ENCODE data around the gene VRK3.
A peak's percentile ranks its signal among the peaks of the same experiment; 100 is the strongest.
"Not testable (repeated sequence)": the region's sequence is repeated elsewhere in the genome, so short reads cannot be mapped to it uniquely, and the experiment has no call there.

Gene VRK3

DNA sequence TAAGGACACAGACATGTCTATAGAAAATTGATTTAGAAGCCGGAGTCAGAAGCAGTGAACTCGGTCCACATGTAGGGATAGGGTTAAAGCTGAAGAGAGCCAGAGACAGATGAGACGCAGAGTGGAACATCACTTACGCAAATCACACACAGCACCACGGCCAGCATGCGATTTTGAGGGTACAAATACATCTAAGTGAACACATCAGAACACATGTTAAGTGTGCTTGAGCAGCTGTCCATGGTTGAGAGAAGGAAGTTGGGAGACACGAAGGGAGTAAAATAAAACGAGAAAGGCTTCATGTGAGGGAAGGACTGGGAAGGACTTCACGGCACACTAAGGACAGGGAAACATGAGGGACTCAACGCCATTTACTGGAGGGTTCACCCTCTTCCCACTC is 38.8 kb downstream of the VRK3 start:
- DNase-seq, result no peak

DNA sequence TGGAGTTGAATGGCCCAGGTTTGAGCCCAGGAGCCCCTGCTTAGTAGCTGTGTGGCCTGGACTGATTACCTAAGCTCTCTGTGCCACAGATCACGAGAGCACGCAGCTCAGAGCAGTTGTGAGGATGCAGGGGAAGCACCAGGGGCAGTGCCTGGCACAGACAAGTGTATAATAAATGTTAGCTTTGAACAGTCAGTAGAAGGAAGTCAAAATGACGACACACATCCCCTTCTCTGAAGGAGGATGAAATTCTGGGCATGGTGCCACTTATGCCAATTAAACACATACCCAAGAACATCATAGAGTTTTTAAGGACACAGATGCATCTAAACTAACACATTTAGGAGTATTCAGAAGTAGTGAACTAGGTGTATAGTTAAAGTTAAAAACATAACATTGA is 39.3 kb downstream of the VRK3 start:
- no peak for DNase-seq

DNA sequence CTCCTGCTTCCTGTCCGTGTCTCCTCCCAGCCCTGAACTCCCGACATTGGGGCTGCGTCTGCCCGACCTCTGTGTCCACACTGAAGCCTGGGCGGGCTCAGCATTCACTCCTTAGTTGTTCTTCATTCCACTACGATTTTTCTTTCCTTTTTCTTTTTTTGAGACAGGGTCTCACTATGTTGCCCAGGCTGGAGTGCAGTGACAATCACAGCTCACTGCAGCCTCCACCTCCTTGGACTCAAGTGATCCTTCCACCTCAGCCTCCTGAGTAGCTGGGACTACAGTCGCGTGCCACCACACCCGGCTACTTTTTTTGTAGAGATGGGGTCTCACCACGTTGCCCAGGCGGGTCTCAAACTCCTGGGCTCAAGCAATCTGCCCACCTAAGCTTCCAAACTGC is 40.7 kb downstream of the VRK3 start:
- DNase-seq, result no peak

DNA sequence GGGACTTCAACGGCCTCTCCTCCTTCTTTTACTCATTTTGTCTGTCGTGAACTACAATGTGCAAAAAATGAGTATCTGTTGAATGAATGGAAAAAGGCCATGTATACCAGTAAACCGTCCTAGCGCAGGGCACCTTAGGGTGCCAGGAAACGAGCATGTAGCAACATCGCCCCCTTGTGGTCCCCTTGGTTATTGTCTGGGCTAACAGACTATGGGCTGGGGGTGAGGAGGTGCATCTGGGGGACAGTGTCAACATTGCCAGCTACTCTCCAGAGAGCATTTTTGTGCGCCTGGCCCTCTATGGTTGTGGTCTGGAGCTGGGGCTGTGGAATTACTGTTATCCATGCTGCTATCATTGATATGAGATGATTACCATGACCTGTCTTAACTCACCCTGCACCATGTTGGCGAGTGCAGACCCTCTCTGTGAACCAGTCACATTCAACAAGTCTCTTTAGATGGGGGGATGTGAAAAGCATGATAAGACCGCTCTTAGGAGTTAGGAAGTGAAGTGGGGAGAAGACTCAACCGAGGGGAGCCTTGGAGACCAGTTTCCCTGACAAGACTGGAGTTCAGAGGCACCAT is 41.4 kb downstream of the VRK3 start:
- peak; percentile 78 for DNase-seq

DNA sequence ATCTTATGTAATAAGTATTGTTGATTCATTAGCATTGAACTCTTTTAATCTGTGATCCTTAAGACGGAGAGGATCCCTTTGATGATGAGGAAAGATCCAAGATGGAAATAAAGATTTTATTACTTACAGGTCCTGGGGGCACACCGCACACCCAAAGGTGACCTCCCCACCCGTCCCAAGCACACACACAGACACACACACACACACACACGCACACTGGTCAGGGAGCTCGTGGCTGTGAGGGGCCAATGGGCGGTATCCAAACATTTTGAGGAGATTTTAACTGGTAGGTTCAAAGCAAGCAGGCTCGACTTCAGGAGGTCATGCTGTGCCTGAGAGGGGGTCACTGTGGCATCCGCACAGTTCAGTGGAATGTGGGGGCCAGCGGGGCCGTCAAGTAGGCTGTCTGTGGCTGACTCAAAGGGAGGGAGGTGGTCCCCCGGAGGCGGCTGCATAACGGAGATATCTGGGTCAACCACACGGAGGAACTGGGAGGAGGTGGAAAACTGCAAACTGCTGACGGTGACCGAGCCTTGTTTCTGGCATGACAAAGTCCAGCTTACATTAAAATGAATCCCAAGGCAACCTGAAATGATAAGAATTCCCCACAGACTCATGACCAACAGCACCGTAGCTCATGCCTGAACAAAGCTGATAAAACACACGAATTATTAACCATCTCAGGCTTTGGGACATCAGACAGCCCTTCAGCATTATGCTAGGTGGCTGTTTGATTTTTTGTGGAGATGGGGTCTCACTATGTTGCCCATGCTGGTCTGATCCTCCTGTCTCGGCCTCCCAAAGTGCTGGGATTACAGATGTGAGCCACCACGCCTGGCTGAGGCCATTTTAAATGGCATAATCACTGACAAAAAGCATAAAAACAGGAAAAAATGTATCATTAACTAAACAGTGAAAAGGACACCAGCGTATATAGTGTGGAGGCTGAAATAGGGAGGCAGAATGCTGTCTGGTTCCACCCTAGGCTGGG is 43.3 kb downstream of the VRK3 start:
- DNase-seq, result no peak

DNA sequence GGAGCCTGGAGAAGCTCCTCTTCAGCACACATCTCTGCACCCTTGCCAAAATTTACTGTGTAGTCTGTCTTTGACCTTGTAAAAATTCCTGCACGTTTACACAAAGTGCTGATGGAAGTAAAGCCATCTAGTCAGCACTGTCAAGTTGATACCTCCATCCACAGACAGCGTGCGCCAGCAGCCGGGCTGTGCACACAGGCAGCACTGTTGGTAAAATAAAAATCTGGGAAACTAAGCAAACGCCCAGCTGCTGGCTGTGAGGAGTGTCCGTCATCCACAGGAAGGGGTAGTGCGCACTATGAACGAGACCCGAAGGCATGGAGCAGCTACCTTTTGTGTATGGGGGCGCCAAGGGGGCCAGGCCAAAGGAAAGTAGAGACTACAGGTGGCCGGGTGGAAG is 46.8 kb downstream of the VRK3 start:
- DNase-seq, result no peak

DNA sequence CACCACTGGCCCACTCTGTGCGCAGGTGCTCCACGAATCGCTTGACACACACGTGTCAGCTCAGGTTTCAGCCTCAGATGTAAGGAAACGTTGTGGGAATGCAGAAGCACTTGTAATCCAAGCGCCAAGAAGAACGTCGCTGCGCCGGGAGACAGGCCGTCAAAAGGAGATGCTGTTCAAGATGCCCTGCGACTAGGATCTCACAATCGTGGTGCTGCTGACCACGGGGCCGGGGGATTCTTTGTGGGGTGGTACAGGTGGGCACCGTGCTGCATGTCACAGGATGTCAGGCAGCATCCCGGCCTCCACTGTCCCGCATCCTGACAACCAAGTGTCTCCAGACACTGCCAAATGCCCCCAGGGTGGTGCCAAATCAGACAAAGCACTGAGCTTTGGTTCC is 47.3 kb downstream of the VRK3 start:
- no peak for DNase-seq

DNA sequence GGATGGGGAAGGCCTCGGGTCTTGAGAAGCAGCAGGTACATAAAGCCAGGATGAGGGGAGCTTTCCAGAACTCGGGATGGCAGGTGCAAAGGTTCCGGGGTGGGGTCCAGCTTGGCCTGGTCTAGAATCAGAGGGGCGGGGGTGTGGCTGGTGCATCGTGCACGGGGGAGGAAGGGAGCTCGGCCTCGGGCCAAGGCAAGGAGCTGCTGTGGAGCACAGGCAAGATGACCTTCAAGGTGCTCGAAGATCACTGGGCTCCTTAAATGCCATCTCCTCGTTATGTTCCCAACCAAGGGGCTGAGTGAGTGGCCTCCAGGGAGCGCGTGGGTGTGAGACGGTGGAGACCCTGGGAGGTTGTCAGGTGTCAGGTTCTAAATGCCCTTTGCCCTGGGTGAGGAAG is 48.1 kb downstream of the VRK3 start:
- DNase-seq, result no peak

DNA sequence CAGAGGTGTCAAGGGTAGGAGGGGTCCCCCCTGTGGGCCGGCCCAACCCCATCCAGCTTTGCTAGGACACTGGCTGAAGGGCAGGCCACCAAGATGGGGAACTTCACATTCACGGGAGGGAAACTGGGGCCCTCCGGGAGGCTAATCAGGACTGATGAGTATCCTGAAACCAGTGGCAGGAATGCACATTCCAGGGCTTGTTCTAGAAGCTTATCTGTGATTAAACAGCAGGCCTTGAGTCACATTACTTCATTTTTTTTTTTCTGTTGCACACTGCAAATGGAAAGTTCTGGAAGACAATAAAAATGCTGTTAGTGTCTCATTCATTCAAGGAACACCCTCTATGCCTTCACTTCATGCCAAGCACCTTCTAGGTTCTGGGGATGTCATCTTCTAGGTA is 48.7 kb downstream of the VRK3 start:
- no peak for DNase-seq

DNA sequence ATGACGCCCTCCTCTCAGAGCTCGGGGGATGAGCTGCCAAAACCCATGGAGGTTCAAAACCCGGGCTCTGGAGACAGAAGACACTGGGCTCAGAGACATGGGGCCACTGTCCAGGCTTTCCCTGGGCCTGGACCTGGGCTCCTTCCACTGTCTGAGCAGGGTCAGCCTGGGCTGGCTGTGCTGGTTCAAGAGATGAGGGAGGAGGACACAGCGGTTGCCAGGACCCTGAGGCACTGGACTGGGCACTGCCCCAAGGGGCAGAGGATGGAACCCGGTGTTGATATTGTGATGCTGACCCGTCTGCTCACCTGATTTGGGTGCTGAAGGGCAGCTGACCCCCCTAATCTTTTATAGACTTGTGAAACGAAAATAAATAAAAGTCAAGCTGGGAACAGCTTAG is 50.1 kb downstream of the VRK3 start:
- no peak for DNase-seq

DNA sequence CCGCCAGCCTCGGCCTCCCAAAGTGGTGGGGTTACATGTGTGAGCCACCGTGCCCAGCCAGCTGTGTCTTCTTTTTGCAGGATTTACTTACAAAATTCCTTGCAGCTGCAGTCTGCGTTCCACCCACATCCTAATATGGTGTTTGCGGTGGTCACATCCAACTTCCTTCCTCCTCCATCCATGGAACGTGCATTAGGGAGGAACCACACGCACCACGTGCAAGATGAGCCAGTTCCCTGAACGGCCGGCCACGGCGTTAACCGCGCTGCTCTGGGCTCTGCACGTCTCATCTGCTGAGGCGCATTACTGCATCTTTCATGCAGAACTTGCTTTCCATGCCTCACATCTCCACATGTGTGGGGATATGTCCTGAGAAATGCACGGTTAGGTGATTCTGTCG is 51.2 kb downstream of the VRK3 start:
- no peak for DNase-seq

DNA sequence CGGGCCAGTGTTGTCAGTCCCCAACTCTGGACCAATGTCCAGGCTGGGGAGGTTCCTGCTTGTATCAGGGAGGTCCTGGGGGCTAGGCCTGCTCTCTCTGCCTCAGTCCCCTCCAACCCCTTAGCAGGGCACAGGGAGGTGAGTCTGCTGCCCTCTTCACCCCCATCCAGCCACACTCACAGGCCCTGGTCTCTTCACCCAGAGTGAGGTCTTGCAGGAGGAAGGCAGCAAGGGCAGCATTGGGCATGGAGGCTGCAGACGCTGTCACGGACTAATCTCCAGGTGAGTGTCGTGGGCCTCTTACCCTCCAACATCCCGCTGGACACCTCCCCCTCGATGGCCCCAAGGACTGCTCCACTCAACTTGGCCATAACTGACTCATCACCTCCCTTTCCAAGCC is 52.3 kb downstream of the VRK3 start:
- DNase-seq, result no peak

DNA sequence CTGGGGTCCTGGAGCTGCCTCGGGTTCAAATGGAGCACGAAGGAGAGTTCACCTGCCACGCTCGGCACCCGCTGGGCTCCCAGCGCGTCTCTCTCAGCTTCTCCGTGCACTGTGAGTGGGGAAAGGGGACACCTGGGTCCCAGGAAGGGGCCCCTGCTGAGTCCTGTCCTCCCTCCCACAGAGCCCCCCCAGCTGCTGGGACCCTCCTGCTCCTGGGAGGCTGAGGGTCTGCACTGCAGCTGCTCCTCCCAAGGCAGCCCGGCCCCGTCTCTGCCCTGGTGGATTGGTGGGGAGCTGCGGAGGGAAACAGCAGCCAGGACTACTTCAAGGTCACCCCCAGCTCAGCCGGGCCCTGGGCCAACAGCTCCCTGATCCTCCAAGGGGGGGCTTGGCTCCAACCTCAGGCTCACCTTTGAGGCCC is 53.2 kb downstream of the VRK3 start:
- no peak for DNase-seq

DNA sequence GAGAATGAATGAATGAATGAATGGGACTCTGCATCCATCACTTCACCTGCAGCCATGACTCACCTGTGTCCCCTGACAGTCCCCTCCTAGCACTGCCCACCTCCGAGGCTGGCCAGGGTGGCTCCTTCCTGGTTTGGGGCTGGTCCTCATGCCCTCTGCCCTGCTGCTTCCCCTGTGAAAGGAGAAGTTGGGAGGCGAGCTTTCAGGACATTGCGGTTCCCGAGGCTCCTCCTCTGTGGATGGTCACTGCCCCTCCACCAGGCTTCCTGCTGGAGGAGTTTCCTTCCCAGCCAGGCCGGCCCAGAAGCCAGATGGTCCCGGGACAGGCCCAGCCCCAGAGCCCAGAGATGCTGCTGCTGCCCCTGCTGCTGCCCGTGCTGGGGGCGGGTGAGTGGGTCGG is 55.8 kb downstream of the VRK3 start:
- not testable (repeated sequence) for DNase-seq

DNA sequence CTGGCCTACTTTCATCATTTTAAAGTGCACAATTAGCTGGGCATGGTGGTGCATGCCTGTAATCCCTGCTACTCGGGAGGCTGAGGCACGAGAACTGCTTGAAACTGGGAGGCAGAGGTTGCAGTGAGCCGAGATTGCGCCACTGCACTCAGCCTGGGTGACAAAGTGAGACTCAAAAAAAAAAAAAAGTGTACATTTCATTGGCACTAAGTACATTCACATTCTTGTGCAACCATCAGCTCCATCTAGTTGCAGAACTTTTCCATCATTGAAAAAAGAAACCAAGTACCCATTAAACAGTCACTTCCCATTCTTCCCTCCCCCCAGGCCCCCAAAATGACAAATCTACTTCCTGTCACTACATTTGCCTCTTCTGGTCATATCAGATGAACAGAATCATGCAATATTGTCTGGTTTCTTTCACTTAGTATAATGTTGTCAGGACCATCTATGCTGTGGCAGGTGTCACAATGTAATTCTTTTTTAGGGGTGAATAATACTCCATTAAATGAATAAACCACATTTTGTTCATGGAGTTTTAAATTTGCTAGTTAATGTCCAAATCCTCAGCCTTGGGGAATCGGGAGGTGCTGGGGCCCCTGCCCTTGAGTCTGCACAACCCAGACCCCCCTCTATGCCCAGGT is 56.8 kb downstream of the VRK3 start:
- no peak for DNase-seq

DNA sequence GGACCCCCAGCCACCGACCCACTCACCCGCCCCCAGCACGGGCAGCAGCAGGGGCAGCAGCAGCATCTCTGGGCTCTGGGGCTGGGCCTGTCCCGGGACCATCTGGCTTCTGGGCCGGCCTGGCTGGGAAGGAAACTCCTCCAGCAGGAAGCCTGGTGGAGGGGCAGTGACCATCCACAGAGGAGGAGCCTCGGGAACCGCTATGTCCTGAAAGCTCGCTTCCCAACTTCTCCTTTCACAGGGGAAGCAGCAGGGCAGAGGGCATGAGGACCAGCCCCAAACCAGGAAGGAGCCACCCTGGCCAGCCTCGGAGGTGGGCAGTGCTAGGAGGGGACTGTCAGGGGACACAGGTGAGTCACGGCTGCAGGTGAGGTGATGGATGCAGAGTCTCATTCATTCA is 64.2 kb downstream of the VRK3 start, which contains the start of gene SIGLEC11:
Gene SIGLEC11 (minus strand): TSS at position 193 of the 400 bp plus-strand sequence. CDS start 91 bp downstream, at position 102.
- not testable (repeated sequence) for DNase-seq

DNA sequence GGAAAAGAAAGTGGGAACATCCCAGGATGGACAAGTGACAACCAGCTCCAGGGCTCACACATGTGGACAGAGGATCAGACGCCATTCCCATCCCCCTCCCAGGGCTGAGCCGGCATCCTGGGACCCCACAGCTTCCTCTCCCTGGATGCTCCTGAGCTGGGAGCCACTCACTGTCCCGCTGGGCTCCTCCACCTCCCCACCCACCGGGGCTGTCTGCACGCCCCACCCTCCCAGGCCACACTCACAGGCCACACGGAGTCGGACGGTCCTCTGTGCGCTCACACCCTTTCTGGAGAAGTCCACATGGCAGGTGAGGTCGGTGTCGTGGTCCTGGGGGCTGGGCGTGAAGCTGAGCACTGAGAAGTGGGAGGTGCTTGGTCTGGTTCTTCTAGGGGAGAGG is 65.3 kb downstream of the VRK3 start:
- DNase-seq, result not testable (repeated sequence)

DNA sequence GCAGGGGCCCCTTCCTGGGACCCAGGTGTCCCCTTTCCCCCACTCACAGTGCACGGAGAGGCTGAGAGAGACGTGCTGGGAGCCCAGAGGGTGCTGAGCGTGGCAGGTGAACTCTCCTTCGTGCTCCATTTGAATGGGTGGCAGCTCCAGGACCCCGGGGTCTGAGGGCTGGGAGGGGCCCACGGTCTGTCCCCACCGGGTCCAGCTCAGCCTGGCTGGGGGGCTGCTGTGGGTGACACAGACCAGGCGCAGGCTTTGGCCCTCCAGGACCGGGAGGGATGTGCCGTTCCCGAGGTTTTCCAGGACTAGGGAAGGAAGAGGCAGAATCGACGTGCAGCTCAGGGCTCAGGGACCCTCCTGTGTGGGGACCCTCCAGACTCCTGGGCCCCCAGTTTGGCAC is 66.6 kb downstream of the VRK3 start:
- not testable (repeated sequence) for DNase-seq

DNA sequence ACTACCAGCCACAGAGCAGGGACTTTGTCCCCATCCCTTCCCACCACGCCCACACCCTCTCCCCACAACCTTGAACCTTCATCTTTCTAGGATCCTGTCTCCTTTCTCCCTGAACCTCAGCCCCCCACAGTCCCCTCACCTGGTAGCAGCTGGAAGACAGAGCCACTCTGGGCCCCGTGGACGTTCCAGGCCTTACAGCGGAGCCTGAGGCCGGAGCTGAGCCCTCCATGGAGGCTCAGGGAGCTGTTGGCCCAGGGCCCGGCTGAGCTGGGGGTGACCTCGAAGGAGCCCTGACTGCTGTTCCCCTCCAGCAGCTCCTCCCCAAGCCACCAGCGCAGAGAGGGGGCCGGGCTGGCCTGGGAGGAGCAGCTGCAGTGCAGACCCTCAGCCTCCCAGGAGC is 67.0 kb downstream of the VRK3 start:
- not testable (repeated sequence) for DNase-seq

DNA sequence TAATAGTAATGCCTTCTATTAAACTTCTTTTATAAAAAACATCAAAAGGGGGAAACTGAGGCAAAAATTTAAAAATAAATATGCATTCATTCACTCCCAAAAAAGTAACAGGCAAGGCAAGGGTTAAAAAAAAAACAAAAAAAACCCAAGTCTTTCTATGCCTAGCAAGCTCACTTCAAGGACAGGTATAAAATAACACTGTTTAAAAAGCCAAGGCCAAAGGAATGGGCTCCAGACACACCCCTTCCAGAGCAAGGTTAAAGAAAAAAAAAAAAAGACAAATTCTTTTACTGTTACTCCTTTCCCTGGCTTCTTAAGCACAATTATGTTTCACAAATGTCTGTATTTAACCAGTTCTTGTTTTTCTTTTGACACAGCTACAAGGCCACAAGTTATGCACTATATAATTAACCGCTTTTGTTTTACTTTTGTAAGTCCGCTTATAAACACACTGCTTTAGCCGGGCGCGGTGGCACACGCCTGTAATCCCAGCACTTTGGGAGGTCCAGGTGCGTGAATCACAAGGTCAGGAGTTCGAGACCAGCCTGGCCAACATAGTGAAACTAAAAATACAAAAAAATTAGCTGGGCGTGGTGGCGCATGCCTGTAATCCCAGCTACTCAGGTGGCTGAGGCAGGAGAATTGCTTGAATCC is 67.8 kb downstream of the VRK3 start:
- DNase-seq, result no peak

DNA sequence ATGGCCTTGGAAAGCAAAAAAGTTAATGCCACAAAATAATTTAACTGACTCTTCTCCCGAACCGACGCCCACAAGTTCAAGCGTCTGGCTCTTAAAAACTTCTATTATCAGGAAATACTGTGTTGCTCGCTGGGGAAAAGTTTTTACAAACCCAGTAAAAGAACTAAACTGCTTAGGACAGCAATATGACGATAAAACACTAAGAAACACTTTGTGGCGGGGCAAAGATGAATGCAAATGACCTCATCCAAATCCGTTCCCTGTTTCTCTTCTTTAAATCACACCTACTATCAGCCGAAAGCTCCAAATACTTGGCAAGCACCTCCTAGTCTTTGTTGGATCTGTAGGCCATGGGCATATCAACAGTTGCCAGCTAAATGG is 69.1 kb downstream of the VRK3 start:
- DNase-seq, result no peak

DNA sequence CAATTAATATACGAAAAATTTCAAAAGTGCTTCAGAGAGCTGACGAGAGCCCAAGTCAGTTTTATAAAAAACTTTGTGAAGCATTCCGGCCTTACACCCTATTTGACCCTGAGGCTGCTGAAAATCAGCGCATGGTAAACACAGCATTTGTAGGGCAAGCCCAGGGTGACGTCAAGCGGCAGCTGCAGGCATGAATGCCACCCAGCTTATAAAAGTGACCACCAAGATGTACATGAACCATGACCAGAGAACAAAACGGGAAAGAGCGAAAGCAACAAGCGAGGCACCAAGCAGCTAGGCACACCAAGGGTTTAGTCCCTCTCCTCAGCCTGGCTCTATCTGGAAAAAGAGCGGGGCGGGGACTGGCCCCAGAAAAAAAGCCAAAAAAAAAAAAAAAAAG is 70.2 kb downstream of the VRK3 start:
- DNase-seq, result no peak

DNA sequence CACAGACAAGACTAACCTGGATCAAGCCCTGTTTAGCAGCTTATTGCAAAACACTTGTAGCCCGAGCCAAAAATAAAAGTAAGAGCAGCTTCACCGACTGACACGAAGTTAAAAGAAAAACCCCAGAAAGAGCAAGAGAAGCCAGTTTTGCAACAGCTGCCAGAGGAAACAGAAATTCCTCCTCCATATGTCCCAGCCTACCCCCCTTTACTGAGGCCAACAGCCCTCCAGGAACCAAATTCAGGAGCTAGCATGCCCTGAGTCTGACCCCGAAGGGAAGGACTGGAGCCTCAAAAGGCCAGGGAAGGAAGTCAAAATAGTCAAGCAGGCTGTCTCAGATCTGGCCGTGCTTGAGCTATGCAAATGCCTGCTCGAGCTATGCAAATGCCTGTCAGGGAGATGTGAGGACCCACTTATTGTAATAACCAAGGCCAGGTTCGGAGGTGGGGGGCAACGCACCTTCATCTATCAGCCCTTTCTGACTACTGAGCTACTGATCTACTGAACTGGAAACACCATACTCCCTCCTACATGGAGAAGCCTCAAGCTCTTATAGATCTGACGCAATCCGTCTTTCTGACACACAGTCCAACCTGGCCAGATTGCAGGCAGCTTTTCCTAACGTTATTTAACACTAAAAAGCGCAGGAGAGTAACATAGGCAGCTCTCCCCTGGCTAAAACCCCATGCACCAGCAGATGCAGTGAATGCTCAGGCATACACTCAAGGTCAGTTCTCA is 70.9 kb downstream of the VRK3 start:
- DNase-seq, result no peak
